ENCODE measurements around the gene ATP9A.
A peak's percentile ranks its signal among the peaks of the same experiment; 100 is the strongest.
"Not testable (repeated sequence)": the region's sequence is repeated elsewhere in the genome, so short reads cannot be mapped to it uniquely, and the experiment has no call there.

The ATP9A gene

DNA sequence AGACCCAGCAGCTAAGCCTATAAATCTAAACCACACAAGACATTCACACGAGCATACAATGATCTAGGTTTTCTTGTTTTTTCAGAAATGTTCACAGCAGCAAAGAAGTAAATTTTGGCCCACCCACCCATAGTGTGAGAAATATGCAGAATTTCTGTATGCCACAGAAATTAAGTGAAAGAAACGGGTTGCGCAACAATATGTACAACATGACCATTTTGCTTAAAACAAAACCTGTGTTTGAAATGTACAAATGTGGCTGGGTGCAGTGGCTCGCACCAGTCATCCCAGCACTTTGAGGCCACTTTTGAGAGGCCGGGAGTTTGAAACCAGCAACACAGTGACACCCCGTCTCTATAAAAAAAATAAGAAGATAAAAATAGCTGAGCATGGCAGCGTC lies 24.8 kb upstream of the ATP9A start:
- no peak overlapping the region for H3K4me3 ChIP-seq (ENCODE audit: low read depth, low read length)

DNA sequence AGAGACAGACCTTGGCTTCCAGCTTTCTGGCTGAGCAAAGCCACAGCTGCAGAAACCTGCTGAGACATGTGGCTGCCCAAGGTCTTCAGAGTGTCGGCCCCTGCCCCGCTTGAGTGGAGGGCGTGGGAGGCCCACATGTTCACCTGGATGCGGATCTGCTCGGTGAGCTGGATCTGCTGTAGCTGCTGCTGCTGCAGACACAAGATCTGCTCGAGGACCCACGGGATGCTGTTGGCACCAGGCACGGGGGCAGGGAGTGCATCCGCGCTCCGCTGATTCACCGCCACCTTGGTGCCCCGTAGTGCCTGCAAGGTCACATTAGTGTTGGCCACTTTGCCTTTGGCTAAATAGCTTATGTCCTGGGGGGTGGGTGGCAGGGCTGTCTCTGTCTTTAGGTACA lies 23.4 kb upstream of the ATP9A start:
- H3K4me3 ChIP-seq (ENCODE audit: low read depth, low read length): no peak overlapping the region

- no peak overlapping the region for H3K4me3 ChIP-seq (ENCODE audit: low read depth, low read length)
Observed at GRCh38 chr20:51790256-51790655, 22.1 kb upstream of the ATP9A start.

DNA sequence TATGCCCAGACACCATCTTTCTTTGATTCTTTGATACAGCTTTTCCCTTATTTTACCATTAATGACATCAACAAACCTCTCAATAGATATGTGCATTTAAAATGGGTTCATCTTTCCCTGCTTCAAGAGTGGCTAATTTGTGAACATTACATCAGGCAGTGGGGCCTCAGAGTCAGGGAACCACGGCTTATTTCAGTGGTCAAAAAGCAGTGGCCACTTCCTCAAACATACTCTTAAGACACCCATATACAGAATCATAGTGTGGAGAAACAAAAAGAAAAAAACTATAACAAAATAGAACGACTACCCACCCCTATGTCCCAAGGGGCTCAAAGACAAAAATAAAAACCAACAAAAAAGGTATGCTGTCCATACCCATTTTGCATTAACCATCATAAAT lies 21.2 kb upstream of the ATP9A start:
- H3K4me3 ChIP-seq (ENCODE audit: low read depth, low read length): no peak overlapping the region

DNA sequence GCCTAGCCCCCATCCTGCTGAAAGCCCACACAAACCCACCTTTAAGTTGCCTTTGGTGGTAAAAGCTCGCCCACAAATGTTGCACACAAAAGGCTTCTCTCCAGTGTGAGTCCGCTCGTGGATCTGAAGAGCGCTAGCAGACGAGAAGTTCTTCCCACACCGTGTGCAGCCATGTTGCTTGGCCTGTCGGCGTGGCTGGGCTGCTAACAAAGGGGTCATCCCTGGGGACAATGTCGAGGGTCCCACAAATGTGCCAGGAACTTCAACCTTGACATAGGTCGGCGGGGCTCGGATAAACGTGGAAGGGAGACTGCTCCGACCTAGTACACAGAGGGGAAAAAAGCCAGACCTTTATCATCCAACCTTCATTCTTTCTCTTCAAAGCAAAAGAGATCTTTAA lies 20.6 kb upstream of the ATP9A start:
- H3K4me3 ChIP-seq (ENCODE audit: low read depth, low read length): no peak overlapping the region

DNA sequence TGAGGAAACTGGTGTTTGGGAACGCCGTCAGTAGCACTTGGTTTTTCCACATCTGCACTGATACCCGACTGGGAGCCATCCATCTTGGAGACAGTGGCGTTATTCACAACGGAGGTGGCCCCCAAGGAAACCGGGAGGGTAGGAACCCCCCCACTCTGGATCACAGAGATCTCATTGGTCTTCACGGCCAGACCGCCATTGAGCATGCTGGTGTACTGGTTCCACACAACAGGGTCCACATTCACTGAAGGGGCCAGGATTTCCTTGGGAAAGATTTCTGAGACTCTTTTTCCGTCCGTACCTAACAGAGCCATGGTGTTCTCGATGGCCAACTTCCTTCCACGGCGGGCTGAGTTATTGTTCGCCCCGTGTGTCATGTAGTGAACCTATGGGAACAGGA lies 16.1 kb upstream of the ATP9A start:
- H3K4me3 ChIP-seq (ENCODE audit: low read depth, low read length): no peak overlapping the region

GRCh38 chr20:51778229-51778759 lies 10.1 kb upstream of the ATP9A start:
- H3K4me3 ChIP-seq (ENCODE audit: low read depth, low read length): not testable (repeated sequence)

- H3K4me3 ChIP-seq (ENCODE audit: low read depth, low read length): no peak overlapping the region
Observed at GRCh38 chr20:51775241-51775640, 7.1 kb upstream of the ATP9A start.

GRCh38 chr20:51772236-51772635 lies 4.0 kb upstream of the ATP9A start:
- H3K4me3 ChIP-seq (ENCODE audit: low read depth, low read length): no peak overlapping the region

- no peak overlapping the region for H3K4me3 ChIP-seq (ENCODE audit: low read depth, low read length)
Observed at GRCh38 chr20:51769976-51770615, 1.9 kb upstream of the ATP9A start.

DNA sequence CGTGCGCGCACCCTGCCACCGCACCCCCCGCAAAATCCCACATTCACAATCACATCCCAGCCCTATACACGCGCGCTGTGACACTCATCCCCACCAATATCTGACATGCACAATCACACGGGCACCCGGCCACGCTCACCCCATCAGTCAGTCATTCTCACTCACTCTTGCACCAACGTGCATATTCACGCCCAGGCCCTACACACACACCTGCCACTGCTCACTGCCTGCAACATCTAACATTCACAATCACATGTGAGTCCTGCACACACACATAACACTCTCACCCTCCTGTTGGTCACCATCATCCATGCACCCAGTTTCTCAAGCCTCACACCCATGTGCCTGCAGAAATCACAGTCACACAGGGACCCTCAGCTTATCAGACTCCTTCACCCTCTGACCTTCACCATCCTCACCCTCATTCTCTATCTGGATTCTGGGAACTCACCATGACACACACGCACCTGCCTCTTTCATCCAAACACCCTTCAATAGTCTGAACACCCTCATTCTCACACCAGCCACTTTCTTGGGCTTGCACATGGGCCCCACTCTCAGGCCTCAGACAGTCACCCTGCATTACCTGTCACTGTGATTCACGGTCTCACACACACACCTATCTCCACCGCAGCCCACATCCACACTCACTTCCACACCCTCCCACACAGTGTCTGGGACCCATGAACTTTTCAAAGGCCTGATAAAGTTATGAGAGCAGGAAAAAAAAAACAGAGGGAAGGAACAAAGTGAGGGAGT lies 748 bp upstream of the ATP9A start:
- no peak overlapping the region for H3K4me3 ChIP-seq (ENCODE audit: low read depth, low read length)

GRCh38 chr20:51766994-51767866 lies 960 bp downstream of the ATP9A start:
- peak overlapping the region; percentile 69 for H3K4me3 ChIP-seq (ENCODE audit: low read depth, low read length)

DNA sequence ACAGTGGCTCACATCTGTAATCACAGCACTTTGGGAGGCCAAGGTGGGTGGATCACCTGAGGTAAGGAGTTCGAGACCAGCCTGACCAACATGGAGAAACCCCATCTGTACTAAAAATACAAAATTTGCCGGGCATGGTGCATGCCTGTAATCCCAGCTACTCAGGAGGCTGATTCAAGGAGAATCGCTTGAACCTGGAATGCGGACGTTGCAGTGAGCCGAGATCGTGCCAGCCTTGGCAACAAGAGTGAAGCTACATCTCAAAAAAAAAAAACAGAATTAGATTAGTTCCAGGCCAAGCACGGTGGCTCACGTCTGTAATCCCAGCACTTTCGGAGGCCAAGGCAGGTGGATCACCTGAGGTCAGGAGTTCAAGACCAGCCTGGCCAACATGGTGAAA lies 2.8 kb downstream of the ATP9A start:
- H3K4me3 ChIP-seq (ENCODE audit: low read depth, low read length): not testable (repeated sequence)

- no peak overlapping the region for H3K4me3 ChIP-seq (ENCODE audit: low read depth, low read length)
Observed at GRCh38 chr20:51763965-51764602, 4.1 kb downstream of the ATP9A start.

DNA sequence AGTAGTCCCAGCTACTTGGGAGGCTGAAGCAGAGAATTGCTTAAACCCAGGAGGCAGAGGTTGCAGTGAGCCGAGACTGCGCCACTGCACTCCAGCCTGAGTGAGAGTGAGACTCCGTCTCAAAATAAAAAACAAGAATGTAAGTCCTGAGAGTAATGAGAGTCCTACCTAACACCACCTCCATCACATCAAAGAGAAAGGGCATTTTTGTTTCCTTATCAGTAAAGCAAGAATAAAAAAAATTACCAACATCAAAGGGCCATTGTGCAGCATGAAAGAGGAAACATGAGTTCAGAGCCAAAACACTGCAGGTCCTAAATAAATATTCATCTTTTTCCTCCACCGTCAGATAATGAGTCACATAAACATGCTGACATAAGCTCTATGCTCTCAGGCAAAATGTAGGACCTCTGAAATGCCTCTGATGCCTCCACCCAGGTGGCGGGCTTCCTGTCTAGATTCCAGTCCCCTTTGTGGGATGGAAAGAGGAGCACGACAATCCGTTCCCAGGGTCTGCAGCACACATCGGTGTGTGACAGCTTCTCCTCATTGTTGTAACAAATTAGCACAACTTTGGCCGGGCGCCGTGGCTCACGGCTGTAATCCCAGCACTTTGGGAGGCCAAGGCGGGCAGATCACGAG lies 7.2 kb downstream of the ATP9A start:
- no peak overlapping the region for H3K4me3 ChIP-seq (ENCODE audit: low read depth, low read length)

- no peak overlapping the region for H3K4me3 ChIP-seq (ENCODE audit: low read depth, low read length)
Observed at GRCh38 chr20:51759769-51760510, 8.2 kb downstream of the ATP9A start.

DNA sequence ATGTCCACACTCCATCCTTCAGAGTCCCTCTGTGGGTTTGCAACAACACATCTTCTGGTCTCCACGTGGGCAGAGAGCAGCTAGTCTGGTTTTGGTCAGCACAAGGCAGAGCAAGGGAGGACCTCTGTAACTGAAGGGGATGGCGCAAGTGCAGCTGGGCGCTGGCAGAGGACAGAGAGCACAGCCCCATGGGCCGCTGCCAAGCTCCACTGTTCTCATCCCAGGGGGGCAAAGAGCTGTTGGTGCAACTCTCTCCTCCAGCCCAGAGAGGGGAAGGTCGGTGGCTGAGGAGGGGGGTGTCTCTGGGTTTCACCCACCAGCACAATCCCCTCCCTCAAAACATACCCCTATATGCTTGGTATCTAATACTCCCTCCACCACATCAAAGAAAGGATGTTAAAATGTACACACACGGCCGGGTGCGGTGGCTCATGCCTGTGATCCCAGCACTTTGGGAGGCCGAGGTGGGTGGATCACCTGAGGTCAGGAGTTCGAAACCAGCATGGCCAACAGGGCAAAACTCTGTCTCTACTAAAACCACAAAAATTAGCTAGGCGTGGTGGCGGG lies 9.1 kb downstream of the ATP9A start:
- H3K4me3 ChIP-seq (ENCODE audit: low read depth, low read length): no peak overlapping the region

- H3K4me3 ChIP-seq (ENCODE audit: low read depth, low read length): no peak overlapping the region
Observed at GRCh38 chr20:51757226-51757625, 11.0 kb downstream of the ATP9A start.

GRCh38 chr20:51756653-51757052 lies 11.5 kb downstream of the ATP9A start:
- no peak overlapping the region for H3K4me3 ChIP-seq (ENCODE audit: low read depth, low read length)

DNA sequence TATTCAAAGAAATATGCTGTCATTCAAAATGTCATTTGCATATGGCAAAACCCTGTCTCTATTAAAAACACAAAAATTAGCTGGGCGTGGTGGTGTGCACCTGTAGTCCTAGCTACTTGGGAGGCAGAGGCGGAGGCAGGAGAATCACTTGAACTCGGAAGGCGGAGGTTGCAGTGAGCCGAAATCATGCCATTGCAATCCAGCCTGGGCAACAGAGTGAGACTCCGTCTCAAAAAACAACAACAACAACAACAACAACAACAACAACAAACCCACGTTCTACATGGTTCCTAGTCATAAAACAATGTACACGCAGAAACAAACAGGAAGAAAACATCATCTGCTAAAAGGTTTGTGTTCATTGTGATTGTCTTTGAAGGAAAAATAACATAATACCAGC lies 15.0 kb downstream of the ATP9A start:
- H3K4me3 ChIP-seq (ENCODE audit: low read depth, low read length): not testable (repeated sequence)

All from iPS-11a (cell line).